SK-N-SH (cell line): Measurements from ENCODE around the gene PPP1R11. TPM values are rescaled to one million over a fixed set of nuclear protein-coding genes. Genes with fewer than 3 reads are reported as not detected.

Experiments used
- CTCF ChIA-PET: fragments of 300-600, 350-600 bp; formaldehyde crosslinking; extraction: SDS; loops from one replicate; lab custom pipeline; 2021; lab: Yijun Ruan, JAX
- POLR2A ChIA-PET: fragments of 350-600 bp; sonication (Branson Sonifier 250); formaldehyde crosslinking; extraction: SDS; loops from one replicate; lab custom pipeline; 2020; ENCODE audit warnings: antibody characterized with exemption, inconsistent platforms; lab: Yijun Ruan, JAX
- DNase-seq: peaks from one replicate; pipeline ENCODE4 v3.0.0; 2012
- H2AFZ ChIP-seq: fragments of 200-600 bp; sonication (generic); 2 replicates; pipeline ENCODE4 v1.8.1; 2016; ENCODE audit warnings: antibody characterized with exemption, mild to moderate bottlenecking, low read depth
- H3F3A ChIP-seq: fragments of 200-600 bp; sonication (generic); replicated peaks from 2 replicates; pipeline ENCODE3; 2016; ENCODE audit warnings: antibody characterized with exemption, mild to moderate bottlenecking; ENCODE audit not compliant: insufficient read depth
- H3K27ac ChIP-seq, 2 experiments: fragments of 200-500 bp in 1 of 2; fragments of 200-600 bp in 1 of 2; sonication (Bioruptor generic) in 1 of 2; sonication (generic), shearing (Covaris generic) in 1 of 2; 2 replicates each; pipeline versions ENCODE4 v1.5.1 to v1.6.1; 2014 to 2016; ENCODE audit warnings: low read depth in 2 of 2, inconsistent platforms in 1 of 2, low read length in 1 of 2, mild to moderate bottlenecking in 1 of 2, mixed read lengths in 1 of 2
- H3K27me3 ChIP-seq: fragments of 200-600 bp; sonication (generic), shearing (Covaris generic); 2 replicates; pipeline ENCODE4 v1.6.1; 2016; ENCODE audit warnings: mixed run types; ENCODE audit not compliant: insufficient read depth
- H3K36me3 ChIP-seq, 2 experiments: fragments of 200-500 bp in 1 of 2; fragments of 200-600 bp in 1 of 2; sonication (Bioruptor generic) in 1 of 2; sonication (generic) in 1 of 2; replicated peaks in 1 of 2; 2 replicates each; pipeline versions ENCODE3 to v1.5.1; 2014 to 2016; ENCODE audit warnings: low read length in 1 of 2, mild to moderate bottlenecking in 1 of 2; ENCODE audit not compliant: insufficient read depth in 2 of 2, control insufficient read depth in 1 of 2
- H3K4me1 ChIP-seq, 2 experiments: fragments of 200-500 bp in 1 of 2; fragments of 200-600 bp in 1 of 2; sonication (Bioruptor generic) in 1 of 2; sonication (generic), shearing (Covaris generic) in 1 of 2; 2 replicates each; pipeline versions ENCODE4 v1.5.1 to v1.6.1; 2014 to 2016; ENCODE audit warnings: low read depth in 1 of 2, low read length in 1 of 2, mixed run types in 1 of 2; ENCODE audit not compliant: insufficient read depth in 2 of 2, control insufficient read depth in 1 of 2
- H3K4me2 ChIP-seq: fragments of 200-600 bp; sonication (generic), shearing (Covaris generic); 2 replicates; pipeline ENCODE4 v1.6.1; 2017; ENCODE audit warnings: mixed run types
- H3K4me3 ChIP-seq, 2 experiments: fragments of 200-500 bp in 1 of 2; fragments of 200-600 bp in 1 of 2; sonication (Bioruptor generic) in 1 of 2; sonication (generic), shearing (Covaris generic) in 1 of 2; 2 replicates each; pipeline versions ENCODE4 v1.5.1 to v1.8.1; 2014 to 2016; ENCODE audit warnings: low read depth in 2 of 2, inconsistent platforms in 1 of 2, low read length in 1 of 2, mild to moderate bottlenecking in 1 of 2, mixed read lengths in 1 of 2, moderate library complexity in 1 of 2
- H3K79me2 ChIP-seq: fragments of 200-600 bp; sonication (generic); 2 replicates; pipeline ENCODE4 v1.8.1; 2017; ENCODE audit warnings: mild to moderate bottlenecking; ENCODE audit not compliant: insufficient read depth
- H3K9ac ChIP-seq: fragments of 200-600 bp; sonication (generic); 2 replicates; pipeline ENCODE4 v1.6.1; 2017; ENCODE audit warnings: mixed run types
- H3K9me2 ChIP-seq: fragments of 200-600 bp; sonication (generic); 2 replicates; pipeline ENCODE4 v1.6.1; 2017; ENCODE audit warnings: mixed run types
- H3K9me3 ChIP-seq: fragments of 200-600 bp; sonication (generic); 2 replicates; pipeline ENCODE4 v1.6.1; 2017; ENCODE audit warnings: mixed run types, mild to moderate bottlenecking, moderate library complexity
- H4K20me1 ChIP-seq: fragments of 200-600 bp; sonication (generic); 2 replicates; pipeline ENCODE4 v1.6.1; 2017; ENCODE audit warnings: mild to moderate bottlenecking, mixed run types; ENCODE audit not compliant: insufficient read depth
- CHD2 ChIP-seq: fragments of 150-350 bp; IDR thresholded peaks from 2 replicates; pipeline ENCODE4 v1.6.1; 2018; ENCODE audit warnings: low read length; ENCODE audit not compliant: partially characterized antibody
- ELF1 ChIP-seq: IDR thresholded peaks from 2 replicates; pipeline ENCODE4 v1.4.0; 2012
- EP300 ChIP-seq, 2 experiments: IDR thresholded peaks; 2 replicates each; pipeline versions ENCODE4 v1.4.0 to v1.6.1; 2012; ENCODE audit warnings: borderline replicate concordance in 1 of 2, low read depth in 1 of 2, low read length in 1 of 2
- GABPA ChIP-seq: IDR thresholded peaks from 2 replicates; pipeline ENCODE4 v1.4.0; 2012; ENCODE audit warnings: low read depth, mild to moderate bottlenecking
- GATA2 ChIP-seq: sonication (generic); formaldehyde crosslinking; IDR thresholded peaks from 2 replicates; pipeline ENCODE4 v1.5.0; 2020; ENCODE audit warnings: mild to moderate bottlenecking, missing genetic modification reagents
- JUND ChIP-seq: IDR thresholded peaks from 2 replicates; pipeline ENCODE4 v1.4.0; 2012
- MEF2A ChIP-seq: IDR thresholded peaks from 2 replicates; pipeline ENCODE4 v1.4.0; 2012; ENCODE audit warnings: low read depth, borderline replicate concordance
- NFIC ChIP-seq: IDR thresholded peaks from 2 replicates; pipeline ENCODE4 v1.4.0; 2012; ENCODE audit warnings: borderline replicate concordance
- NRF1 ChIP-seq: IDR thresholded peaks from 2 replicates; pipeline ENCODE4 v1.6.1; 2012; ENCODE audit warnings: low read depth, mild to moderate bottlenecking, low read length
- RAD21 ChIP-seq: IDR thresholded peaks from 2 replicates; pipeline ENCODE4 v1.6.1; 2012; ENCODE audit warnings: mild to moderate bottlenecking, low read length
- RCOR1 ChIP-seq: fragments of 150-350 bp; IDR thresholded peaks from 2 replicates; pipeline ENCODE4 v1.6.1; 2017; ENCODE audit warnings: antibody characterized with exemption, low read length
- RFX5 ChIP-seq: IDR thresholded peaks from 2 replicates; pipeline ENCODE4 v1.6.1; 2012; ENCODE audit warnings: mild to moderate bottlenecking, improper control_type of control experiment, low read length
- SIN3A ChIP-seq: IDR thresholded peaks from 2 replicates; pipeline ENCODE4 v1.6.1; 2012; ENCODE audit warnings: low read depth, mild to moderate bottlenecking, low read length, moderate library complexity, borderline replicate concordance
- SMC3 ChIP-seq: IDR thresholded peaks from 2 replicates; pipeline ENCODE4 v1.6.1; 2012; ENCODE audit warnings: low read depth, low read length, improper control_type of control experiment
- YY1 ChIP-seq: IDR thresholded peaks from 2 replicates; pipeline ENCODE4 v1.4.0; 2012; ENCODE audit warnings: low read depth, mild to moderate bottlenecking
- WGBS: methylation state at CpG from one replicate; pipeline ENCODE4 v1.1.6; 2017; ENCODE audit warnings: low lambda C conversion rate; 5-methylcytosine and 5-hydroxymethylcytosine counted together
- polyA plus RNA-seq, 3 experiments: library from polyadenylated mRNA; depleted of rRNA; stranded (reverse); fragments of >200 nt; gene quantifications; 2 replicates each; pipeline ENCODE4 v1.2.3, GENCODE V29; 2012
- TF ChIP-seq, protein P1 (sequence below): IDR thresholded peaks from 2 replicates; pipeline ENCODE4; 2012
- TF ChIP-seq, protein P2 (sequence below): IDR thresholded peaks from 2 replicates; pipeline ENCODE4 v1.4.0; 2012; ENCODE audit warnings: low read depth, borderline replicate concordance
- TF ChIP-seq, protein P3 (sequence below): fragments of 150-350 bp; IDR thresholded peaks from 2 replicates; pipeline ENCODE4 v1.6.1; 2016; ENCODE audit warnings: mild to moderate bottlenecking, low read depth, low read length
- TF ChIP-seq, protein P4 (sequence below): IDR thresholded peaks from 2 replicates; pipeline ENCODE4 v1.6.1; 2012; ENCODE audit warnings: mild to moderate bottlenecking, low read depth, low read length, moderate library complexity

PPP1R11 gene
- polyA plus RNA-seq, 1 of the 3 experiments (the other 2 are of a cell fraction), result 46.8 TPM

DNA sequence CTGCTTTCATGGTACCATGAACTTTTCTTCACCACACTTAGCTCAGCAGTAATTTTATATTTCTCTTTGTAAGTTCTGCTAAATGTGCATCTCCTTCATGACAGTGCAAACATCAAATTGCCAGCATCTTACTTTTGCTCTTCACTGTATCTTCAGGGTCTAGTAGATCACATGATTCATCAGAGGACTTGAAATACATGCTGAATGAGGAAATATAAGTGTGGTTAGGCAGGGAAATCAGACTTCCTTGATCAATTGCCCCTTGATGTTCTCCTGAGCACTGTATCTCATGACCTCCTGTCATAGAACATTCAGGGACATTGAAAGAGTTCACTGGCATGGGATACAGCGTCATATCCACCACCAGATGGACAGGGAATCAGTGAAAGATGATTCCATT lies 31.2 kb upstream of the PPP1R11 start:
- Histone ChIP-seq H3K79me2 (no peaks in the 10 kb centered on the region), H3F3A (no peaks in the 10 kb centered on the region), H2AFZ (no peak overlapping the region), H3K9me3 (no peaks in the 10 kb centered on the region), H3K9me2 (no peaks in the 10 kb centered on the region), H4K20me1 (no peaks in the 10 kb centered on the region), H3K4me1 (no peaks in the 10 kb centered on the region), H3K36me3 (no peaks in the 10 kb centered on the region), H3K4me2 (no peak overlapping the region), H3K9ac (no peak overlapping the region), H3K27ac (no peak overlapping the region), H3K27me3 (no peaks in the 10 kb centered on the region), H3K4me3 (no peak overlapping the region)
- ChIA-PET POLR2A (no interaction called here), CTCF (interaction anchor here (1.0 to 5.3 kb wide), 3 partner anchors 9 to 187 kb away, joined by 3 to 29 read pairs (median 4); no protein-coding TSS in a partner anchor)
- no peak for TF ChIP-seq SMC3
- TF ChIP-seq, protein P1, sequence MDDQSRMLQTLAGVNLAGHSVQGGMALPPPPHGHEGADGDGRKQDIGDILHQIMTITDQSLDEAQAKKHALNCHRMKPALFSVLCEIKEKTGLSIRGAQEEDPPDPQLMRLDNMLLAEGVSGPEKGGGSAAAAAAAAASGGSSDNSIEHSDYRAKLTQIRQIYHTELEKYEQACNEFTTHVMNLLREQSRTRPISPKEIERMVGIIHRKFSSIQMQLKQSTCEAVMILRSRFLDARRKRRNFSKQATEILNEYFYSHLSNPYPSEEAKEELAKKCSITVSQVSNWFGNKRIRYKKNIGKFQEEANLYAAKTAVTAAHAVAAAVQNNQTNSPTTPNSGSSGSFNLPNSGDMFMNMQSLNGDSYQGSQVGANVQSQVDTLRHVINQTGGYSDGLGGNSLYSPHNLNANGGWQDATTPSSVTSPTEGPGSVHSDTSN, result no peak
- TF ChIP-seq, protein P2, sequence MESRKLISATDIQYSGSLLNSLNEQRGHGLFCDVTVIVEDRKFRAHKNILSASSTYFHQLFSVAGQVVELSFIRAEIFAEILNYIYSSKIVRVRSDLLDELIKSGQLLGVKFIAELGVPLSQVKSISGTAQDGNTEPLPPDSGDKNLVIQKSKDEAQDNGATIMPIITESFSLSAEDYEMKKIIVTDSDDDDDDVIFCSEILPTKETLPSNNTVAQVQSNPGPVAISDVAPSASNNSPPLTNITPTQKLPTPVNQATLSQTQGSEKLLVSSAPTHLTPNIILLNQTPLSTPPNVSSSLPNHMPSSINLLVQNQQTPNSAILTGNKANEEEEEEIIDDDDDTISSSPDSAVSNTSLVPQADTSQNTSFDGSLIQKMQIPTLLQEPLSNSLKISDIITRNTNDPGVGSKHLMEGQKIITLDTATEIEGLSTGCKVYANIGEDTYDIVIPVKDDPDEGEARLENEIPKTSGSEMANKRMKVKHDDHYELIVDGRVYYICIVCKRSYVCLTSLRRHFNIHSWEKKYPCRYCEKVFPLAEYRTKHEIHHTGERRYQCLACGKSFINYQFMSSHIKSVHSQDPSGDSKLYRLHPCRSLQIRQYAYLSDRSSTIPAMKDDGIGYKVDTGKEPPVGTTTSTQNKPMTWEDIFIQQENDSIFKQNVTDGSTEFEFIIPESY, result no peak
- TF ChIP-seq, protein P3, sequence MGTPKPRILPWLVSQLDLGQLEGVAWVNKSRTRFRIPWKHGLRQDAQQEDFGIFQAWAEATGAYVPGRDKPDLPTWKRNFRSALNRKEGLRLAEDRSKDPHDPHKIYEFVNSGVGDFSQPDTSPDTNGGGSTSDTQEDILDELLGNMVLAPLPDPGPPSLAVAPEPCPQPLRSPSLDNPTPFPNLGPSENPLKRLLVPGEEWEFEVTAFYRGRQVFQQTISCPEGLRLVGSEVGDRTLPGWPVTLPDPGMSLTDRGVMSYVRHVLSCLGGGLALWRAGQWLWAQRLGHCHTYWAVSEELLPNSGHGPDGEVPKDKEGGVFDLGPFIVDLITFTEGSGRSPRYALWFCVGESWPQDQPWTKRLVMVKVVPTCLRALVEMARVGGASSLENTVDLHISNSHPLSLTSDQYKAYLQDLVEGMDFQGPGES, result no peak
- no peak for TF ChIP-seq MEF2A
- no peak for TF ChIP-seq GABPA
- no peak for TF ChIP-seq NRF1
- no peak for TF ChIP-seq YY1
- no peak for TF ChIP-seq RCOR1
- TF ChIP-seq ELF1, result no peak
- TF ChIP-seq RFX5, result no peak
- TF ChIP-seq SIN3A, result no peak
- TF ChIP-seq NFIC, result no peak
- no peak for TF ChIP-seq JUND
- TF ChIP-seq CHD2, result no peak
- TF ChIP-seq EP300 (IDR thresholded peaks at IDR 0.05; ENCODE audit: borderline replicate concordance in 1 of 2, low read depth in 1 of 2, low read length in 1 of 2), result no peak
- no peak for TF ChIP-seq RAD21
- no peak for TF ChIP-seq GATA2
- TF ChIP-seq, protein P4, sequence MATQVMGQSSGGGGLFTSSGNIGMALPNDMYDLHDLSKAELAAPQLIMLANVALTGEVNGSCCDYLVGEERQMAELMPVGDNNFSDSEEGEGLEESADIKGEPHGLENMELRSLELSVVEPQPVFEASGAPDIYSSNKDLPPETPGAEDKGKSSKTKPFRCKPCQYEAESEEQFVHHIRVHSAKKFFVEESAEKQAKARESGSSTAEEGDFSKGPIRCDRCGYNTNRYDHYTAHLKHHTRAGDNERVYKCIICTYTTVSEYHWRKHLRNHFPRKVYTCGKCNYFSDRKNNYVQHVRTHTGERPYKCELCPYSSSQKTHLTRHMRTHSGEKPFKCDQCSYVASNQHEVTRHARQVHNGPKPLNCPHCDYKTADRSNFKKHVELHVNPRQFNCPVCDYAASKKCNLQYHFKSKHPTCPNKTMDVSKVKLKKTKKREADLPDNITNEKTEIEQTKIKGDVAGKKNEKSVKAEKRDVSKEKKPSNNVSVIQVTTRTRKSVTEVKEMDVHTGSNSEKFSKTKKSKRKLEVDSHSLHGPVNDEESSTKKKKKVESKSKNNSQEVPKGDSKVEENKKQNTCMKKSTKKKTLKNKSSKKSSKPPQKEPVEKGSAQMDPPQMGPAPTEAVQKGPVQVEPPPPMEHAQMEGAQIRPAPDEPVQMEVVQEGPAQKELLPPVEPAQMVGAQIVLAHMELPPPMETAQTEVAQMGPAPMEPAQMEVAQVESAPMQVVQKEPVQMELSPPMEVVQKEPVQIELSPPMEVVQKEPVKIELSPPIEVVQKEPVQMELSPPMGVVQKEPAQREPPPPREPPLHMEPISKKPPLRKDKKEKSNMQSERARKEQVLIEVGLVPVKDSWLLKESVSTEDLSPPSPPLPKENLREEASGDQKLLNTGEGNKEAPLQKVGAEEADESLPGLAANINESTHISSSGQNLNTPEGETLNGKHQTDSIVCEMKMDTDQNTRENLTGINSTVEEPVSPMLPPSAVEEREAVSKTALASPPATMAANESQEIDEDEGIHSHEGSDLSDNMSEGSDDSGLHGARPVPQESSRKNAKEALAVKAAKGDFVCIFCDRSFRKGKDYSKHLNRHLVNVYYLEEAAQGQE, result no peak
- DNase-seq, result no peak
- WGBS, result 86% methylated on average over 1 of the region's 1 CpG
